ENCODE data around the gene GRK2.

GRK2 gene

DNA sequence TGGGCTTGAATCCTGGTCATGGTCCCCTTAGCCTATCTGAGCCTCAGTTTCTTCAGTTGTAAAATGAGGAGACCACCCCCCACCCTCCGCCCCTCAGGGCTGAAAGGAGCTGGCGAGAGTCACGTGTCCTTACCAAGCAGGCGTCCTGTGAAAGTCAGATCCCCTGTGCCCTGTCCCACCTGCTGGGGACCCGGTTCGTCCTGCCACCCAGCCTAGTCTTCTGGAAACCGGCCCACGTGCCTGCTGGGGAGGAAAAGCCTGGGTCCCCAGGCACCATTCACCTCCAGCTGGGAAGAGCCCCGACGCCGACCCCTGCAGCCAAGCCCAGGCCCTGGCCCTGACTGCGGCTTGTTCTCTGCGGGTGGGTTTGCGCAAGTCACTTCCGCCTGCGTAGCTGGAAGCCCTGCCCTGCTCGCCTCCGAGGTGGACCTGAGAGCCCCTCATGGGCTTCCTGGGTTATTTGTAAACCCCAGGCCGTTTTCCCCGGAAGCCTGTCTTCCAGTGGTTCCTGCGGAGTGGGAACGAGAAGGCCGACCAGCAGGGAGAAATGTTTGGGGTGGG, 36.4 kb downstream of the GRK2 start:
- Histone ChIP-seq H2AFZ (ENCODE audit: low read depth, low read length) (no peak overlapping the region), H3K4me1 (ENCODE audit: low read length) (no peaks in the 10 kb centered on the region), H3K9me3 (ENCODE audit: insufficient read depth, low read length) (no peaks in the 10 kb centered on the region), H3K4me3 (ENCODE audit: low read length) (no peak overlapping the region), H3K36me3 (replicated peaks; ENCODE audit: low read depth, low read length) (peaks cover 35% of the 10 kb centered on the region), H3K27ac (ENCODE audit: low read length) (no peak overlapping the region), H3K9ac (ENCODE audit: low read length) (no peak overlapping the region), H4K20me1 (ENCODE audit: insufficient read depth, low read length) (no peaks in the 10 kb centered on the region), H3K4me2 (ENCODE audit: low read length) (no peak overlapping the region), H3K79me2 (ENCODE audit: low read length) (no peaks in the 10 kb centered on the region), H3K27me3 (ENCODE audit: low read depth, low read length) (no peaks in the 10 kb centered on the region)
- TF ChIP-seq, protein P1, sequence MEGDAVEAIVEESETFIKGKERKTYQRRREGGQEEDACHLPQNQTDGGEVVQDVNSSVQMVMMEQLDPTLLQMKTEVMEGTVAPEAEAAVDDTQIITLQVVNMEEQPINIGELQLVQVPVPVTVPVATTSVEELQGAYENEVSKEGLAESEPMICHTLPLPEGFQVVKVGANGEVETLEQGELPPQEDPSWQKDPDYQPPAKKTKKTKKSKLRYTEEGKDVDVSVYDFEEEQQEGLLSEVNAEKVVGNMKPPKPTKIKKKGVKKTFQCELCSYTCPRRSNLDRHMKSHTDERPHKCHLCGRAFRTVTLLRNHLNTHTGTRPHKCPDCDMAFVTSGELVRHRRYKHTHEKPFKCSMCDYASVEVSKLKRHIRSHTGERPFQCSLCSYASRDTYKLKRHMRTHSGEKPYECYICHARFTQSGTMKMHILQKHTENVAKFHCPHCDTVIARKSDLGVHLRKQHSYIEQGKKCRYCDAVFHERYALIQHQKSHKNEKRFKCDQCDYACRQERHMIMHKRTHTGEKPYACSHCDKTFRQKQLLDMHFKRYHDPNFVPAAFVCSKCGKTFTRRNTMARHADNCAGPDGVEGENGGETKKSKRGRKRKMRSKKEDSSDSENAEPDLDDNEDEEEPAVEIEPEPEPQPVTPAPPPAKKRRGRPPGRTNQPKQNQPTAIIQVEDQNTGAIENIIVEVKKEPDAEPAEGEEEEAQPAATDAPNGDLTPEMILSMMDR (IDR thresholded peaks at IDR 0.05; ENCODE audit: low read depth, low read length), result no peak
- no peak for TF ChIP-seq EZH2phosphoT487 (IDR thresholded peaks at IDR 0.05; ENCODE audit: low read depth)

DNA sequence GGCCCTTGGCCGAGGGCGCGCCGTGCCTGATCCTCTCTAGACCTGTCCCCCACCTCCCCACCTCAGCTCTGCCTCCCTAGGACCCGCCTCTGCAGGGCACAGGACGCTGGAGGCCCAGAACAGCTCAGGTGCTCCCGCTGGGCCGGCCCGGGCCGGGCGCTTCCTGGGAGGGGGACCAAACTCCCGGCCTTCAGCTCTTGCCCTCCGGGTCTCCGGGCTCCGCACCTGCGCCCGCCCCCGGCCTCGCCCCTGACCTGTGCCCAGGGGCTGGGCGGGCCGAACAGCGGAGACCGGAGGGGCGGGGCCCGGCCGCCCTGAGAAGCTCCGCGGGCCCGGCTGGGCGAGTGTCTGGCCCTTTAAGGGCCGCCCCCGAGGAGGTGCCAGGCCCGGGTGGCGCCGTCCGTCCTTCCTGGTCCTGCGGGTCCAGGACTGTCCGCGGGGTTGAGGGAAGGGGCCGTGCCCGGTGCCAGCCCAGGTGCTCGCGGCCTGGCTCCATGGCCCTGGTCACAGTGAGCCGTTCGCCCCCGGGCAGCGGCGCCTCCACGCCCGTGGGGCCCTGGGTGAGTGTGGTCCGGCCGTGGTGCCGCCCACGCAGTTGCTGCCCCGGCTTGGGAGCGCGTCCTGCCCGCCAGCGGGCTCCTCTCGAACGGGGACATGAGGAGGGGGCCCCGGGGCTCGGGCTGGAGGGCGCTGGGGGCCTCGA, 37.0 kb downstream of the GRK2 start, which contains the start of gene SSH3:
Gene SSH3, plus strand, starts transcription at position 399 of the 703 bp plus-strand sequence. Its CDS starts 96 bp downstream, at position 495.
- Histone ChIP-seq H3K4me1 (ENCODE audit: low read length) (no peaks in the 10 kb centered on the region), H3K4me3 (ENCODE audit: low read length) (no peak within 1 kb of the TSS), H3K36me3 (replicated peaks; ENCODE audit: low read depth, low read length) (peaks cover 33% of the 10 kb centered on the region), H3K4me2 (ENCODE audit: low read length) (no peak within 1 kb of the TSS), H3K27ac (ENCODE audit: low read length) (no peak within 1 kb of the TSS), H2AFZ (ENCODE audit: low read depth, low read length) (no peak within 1 kb of the TSS), H3K9me3 (ENCODE audit: insufficient read depth, low read length) (no peaks in the 10 kb centered on the region), H4K20me1 (ENCODE audit: insufficient read depth, low read length) (no peaks in the 10 kb centered on the region), H3K79me2 (ENCODE audit: low read length) (no peaks in the 10 kb centered on the region), H3K9ac (ENCODE audit: low read length) (no peak within 1 kb of the TSS), H3K27me3 (ENCODE audit: low read depth, low read length) (no peaks in the 10 kb centered on the region)
- TF ChIP-seq, protein P1 (IDR thresholded peaks at IDR 0.05; ENCODE audit: low read depth, low read length), result no peak
- no peak for TF ChIP-seq EZH2phosphoT487 (IDR thresholded peaks at IDR 0.05; ENCODE audit: low read depth)

DNA sequence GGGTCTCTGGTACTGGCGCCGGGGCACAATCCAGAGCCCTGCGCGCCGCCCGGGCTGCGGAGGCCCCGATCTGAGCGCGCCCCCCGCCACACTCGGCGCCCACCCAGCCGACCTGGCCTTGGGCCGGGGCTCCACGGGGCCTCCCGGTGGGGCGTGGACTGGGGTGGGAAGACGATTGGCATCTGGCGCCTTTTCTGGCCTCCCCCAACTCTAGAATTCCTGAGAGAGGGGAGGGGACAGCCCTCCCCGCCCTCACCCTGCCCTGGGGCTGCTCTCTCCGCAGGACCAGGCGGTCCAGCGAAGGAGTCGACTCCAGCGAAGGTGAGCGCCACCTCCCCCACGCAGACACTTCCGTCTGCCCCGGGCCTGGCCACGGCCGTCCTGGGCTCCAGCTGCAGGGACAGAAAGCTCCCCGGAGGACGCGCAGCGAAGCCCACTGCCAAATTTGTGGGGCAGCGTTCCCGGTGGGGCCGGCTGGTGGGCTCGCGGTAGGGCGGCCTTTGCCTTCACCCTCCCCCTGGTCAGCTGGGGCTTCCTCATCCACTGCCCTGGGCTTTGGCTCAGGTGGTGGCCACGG, 37.6 kb downstream of the GRK2 start:
- Histone ChIP-seq H3K79me2 (ENCODE audit: low read length) (no peaks in the 10 kb centered on the region), H3K36me3 (replicated peaks; ENCODE audit: low read depth, low read length) (peaks cover 27% of the 10 kb centered on the region), H3K27me3 (ENCODE audit: low read depth, low read length) (no peaks in the 10 kb centered on the region), H3K4me1 (ENCODE audit: low read length) (no peaks in the 10 kb centered on the region), H3K9ac (ENCODE audit: low read length) (no peak overlapping the region), H3K4me2 (ENCODE audit: low read length) (no peak overlapping the region), H4K20me1 (ENCODE audit: insufficient read depth, low read length) (no peaks in the 10 kb centered on the region), H3K9me3 (ENCODE audit: insufficient read depth, low read length) (no peaks in the 10 kb centered on the region), H3K27ac (ENCODE audit: low read length) (no peak overlapping the region), H2AFZ (ENCODE audit: low read depth, low read length) (no peak overlapping the region), H3K4me3 (ENCODE audit: low read length) (no peak overlapping the region)
- TF ChIP-seq EZH2phosphoT487 (IDR thresholded peaks at IDR 0.05; ENCODE audit: low read depth), result no peak
- TF ChIP-seq, protein P1 (IDR thresholded peaks at IDR 0.05; ENCODE audit: low read depth, low read length), result no peak

DNA sequence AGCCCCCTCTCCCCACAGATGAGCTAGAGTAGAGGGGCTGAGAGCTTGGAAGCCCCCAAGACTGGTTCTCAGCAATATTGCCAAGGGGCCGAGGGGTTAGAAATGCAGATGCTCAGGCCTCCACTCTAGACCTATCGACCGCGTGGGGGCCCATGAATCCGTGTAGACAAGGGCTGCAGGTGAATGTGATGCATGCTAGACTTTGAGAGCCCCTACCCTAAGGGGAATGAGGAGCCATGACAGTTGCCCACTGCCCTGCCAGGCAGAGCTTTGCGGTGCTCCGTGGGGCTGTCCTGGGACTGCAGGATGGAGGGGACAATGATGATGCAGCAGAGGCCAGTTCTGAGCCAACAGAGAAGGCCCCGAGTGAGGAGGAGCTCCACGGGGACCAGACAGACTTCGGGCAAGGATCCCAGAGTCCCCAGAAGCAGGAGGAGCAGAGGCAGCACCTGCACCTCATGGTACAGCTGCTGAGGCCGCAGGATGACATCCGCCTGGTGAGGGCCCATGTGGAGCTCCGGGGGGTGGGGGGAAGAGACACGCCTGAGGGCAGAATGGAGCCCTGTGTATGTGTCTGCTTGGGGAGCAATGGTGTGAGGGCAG, 38.3 kb downstream of the GRK2 start:
- Histone ChIP-seq H2AFZ (ENCODE audit: low read depth, low read length) (no peak overlapping the region), H3K27me3 (ENCODE audit: low read depth, low read length) (no peaks in the 10 kb centered on the region), H3K4me1 (ENCODE audit: low read length) (no peaks in the 10 kb centered on the region), H3K79me2 (ENCODE audit: low read length) (no peaks in the 10 kb centered on the region), H4K20me1 (ENCODE audit: insufficient read depth, low read length) (no peaks in the 10 kb centered on the region), H3K4me2 (ENCODE audit: low read length) (no peak overlapping the region), H3K9ac (ENCODE audit: low read length) (no peak overlapping the region), H3K27ac (ENCODE audit: low read length) (no peak overlapping the region), H3K36me3 (replicated peaks; ENCODE audit: low read depth, low read length) (peaks cover 21% of the 10 kb centered on the region), H3K9me3 (ENCODE audit: insufficient read depth, low read length) (no peaks in the 10 kb centered on the region), H3K4me3 (ENCODE audit: low read length) (no peak overlapping the region)
- TF ChIP-seq, protein P1 (IDR thresholded peaks at IDR 0.05; ENCODE audit: low read depth, low read length), result no peak
- no peak for TF ChIP-seq EZH2phosphoT487 (IDR thresholded peaks at IDR 0.05; ENCODE audit: low read depth)
